ENCODE results near the gene STX5. TPM values are rescaled to one million over a fixed set of nuclear protein-coding genes. Genes with fewer than 3 reads are reported as not detected.

STX5 gene
- total and polyA plus RNA-seq, 9 of the 15 experiments (the other 6 are each of a cell fraction or from before 2014, with no cell fraction given): 2.8 to 28.6 (median 23.7) TPM

GRCh38 chr11:62841361-62842170, 9.7 kb upstream of the STX5 start (continued):
- peak; percentile 87 for TF ChIP-seq MTA1 (IDR thresholded peaks at IDR 0.05; ENCODE audit: borderline replicate concordance)
- TF ChIP-seq NFATC3 (IDR thresholded peaks at IDR 0.05): peak; percentile 95; the same call in 1 of the 2 replicates
- TF ChIP-seq CLOCK (CRISPR knock-in tag; IDR thresholded peaks at IDR 0.05; ENCODE audit: borderline replicate concordance): no peak
- TF ChIP-seq NCOA6 (IDR thresholded peaks at IDR 0.05): peak; percentile 89
- TF ChIP-seq CHCHD3 (CRISPR knock-in tag; IDR thresholded peaks at IDR 0.05): peak; percentile 100
- TF ChIP-seq MEF2D (tag; conservative IDR thresholded peaks at IDR 0.05; ENCODE audit: low read depth): peak; percentile 61
- TF ChIP-seq MBD2 (IDR thresholded peaks at IDR 0.05; ENCODE audit: borderline replicate concordance, low read depth): peak; percentile 98
- TF ChIP-seq ZFPM2 (CRISPR knock-in tag; IDR thresholded peaks at IDR 0.05): peak; percentile 100
- peak; percentile 85 for TF ChIP-seq ZSCAN29 (IDR thresholded peaks at IDR 0.05)
- TF ChIP-seq RFX7 (CRISPR knock-in tag; IDR thresholded peaks at IDR 0.05): peak; percentile 100
- peak; percentile 90 for TF ChIP-seq ZNF395 (CRISPR knock-in tag; IDR thresholded peaks at IDR 0.05)
- peak; percentile 79; the same call in 1 of the 2 replicates for TF ChIP-seq ZNF232 (CRISPR knock-in tag; IDR thresholded peaks at IDR 0.05)
- no peak for TF ChIP-seq SAFB (IDR thresholded peaks at IDR 0.05; ENCODE audit: borderline replicate concordance, low read depth, low read length)
- TF ChIP-seq ZFP91 (CRISPR knock-in tag; IDR thresholded peaks at IDR 0.05): peak; percentile 86
- TF ChIP-seq JUNB (CRISPR knock-in tag; conservative IDR thresholded peaks at IDR 0.05): peak; percentile 93
- peak; percentile 82 for TF ChIP-seq CHD2 (IDR thresholded peaks at IDR 0.05; ENCODE audit: low read depth, low read length)
- TF ChIP-seq ZNF696 (CRISPR knock-in tag; conservative IDR thresholded peaks at IDR 0.05): peak; percentile 100
- no peak for TF ChIP-seq RBM22 (IDR thresholded peaks at IDR 0.05; ENCODE audit: low read depth, low read length, poor library complexity, severe bottlenecking)
- TF ChIP-seq TFAM (CRISPR knock-in tag; conservative IDR thresholded peaks at IDR 0.05): no peak
- no peak for TF ChIP-seq HNRNPLL (IDR thresholded peaks at IDR 0.05; ENCODE audit: low read depth, low read length, poor library complexity, severe bottlenecking)
- peak; percentile 95 for TF ChIP-seq ZNF347 (CRISPR knock-in tag; IDR thresholded peaks at IDR 0.05; ENCODE audit: low read depth)
- peak; percentile 97 for TF ChIP-seq SOX6 (IDR thresholded peaks at IDR 0.05)
- peak; percentile 74 for TF ChIP-seq GABPA (tag; conservative IDR thresholded peaks at IDR 0.05; ENCODE audit: low read depth)
- TF ChIP-seq ZBTB17 (CRISPR knock-in tag; IDR thresholded peaks at IDR 0.05): peak; percentile 98
- peak in 1 of 2 experiments; percentile 98; a peak in 2 of 4 replicates for TF ChIP-seq SRF (CRISPR knock-in tag; IDR thresholded peaks at IDR 0.05)

Measured in K562 (cell line).